ENCODE data around the gene SLC35G2.
"Not testable (repeated sequence)": the region's sequence is repeated elsewhere in the genome, so short reads cannot be mapped to it uniquely, and the experiment has no call there.

Gene SLC35G2

DNA sequence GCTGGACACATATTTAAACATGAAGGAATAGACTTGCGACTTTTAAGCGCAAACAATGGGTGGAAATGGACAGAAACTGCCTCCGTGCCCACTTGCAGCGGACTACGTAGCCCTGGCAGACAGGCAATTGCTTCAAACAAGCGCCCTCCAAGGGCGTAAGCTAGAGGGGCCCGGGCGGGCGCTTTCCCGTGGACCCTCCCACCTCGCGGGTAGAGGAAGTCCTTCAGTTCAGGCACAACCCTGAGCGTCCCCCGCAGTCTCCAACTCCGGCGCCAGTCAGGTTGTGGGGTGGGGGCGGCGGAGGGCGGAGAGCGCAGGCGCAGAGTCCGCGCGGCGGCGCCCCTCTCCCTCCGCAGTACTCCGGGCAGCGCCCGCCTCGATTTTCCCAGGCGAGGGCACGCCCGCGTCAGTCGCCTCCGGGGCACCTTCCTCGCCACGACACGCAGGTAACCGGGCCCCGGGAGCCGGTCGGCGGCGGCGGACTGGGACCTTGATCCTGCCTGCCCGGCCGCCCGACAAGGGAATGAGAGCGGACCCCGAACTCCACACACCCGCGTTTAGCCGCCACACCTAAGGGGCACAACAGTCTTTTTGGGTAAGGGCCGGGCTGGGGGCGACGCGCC, at the start of gene SLC35G2:
Gene SLC35G2, plus strand, starts transcription at position 358 of the 623 bp plus-strand sequence. CDS start 35,335 bp downstream, outside the sequence.
- peak within 1 kb of the TSS; percentile 85 for H3K4me3 Mint-ChIP-seq
- peaks cover 14% of the 10 kb centered on the region for H3K4me1 Mint-ChIP-seq (ENCODE audit: low read depth)
- H3K9me3 Mint-ChIP-seq: peaks cover 7% of the 10 kb centered on the region
- H3K27ac Mint-ChIP-seq: peak within 1 kb of the TSS; percentile 24
- DNase-seq (ENCODE audit: low spot score): peak; percentile 66
- peaks cover under 1% of the 10 kb centered on the region for H3K36me3 Mint-ChIP-seq (ENCODE audit: low read depth)
- peaks cover 41% of the 10 kb centered on the region for H3K27me3 Mint-ChIP-seq (ENCODE audit: low read depth)

- Mint-ChIP-seq H3K4me1 (ENCODE audit: low read depth) (no peaks in the 10 kb centered on the region), H3K9me3 (no peaks in the 10 kb centered on the region), H3K27ac (no peak overlapping the region), H3K36me3 (ENCODE audit: low read depth) (no peaks in the 10 kb centered on the region), H3K4me3 (no peak overlapping the region), H3K27me3 (ENCODE audit: low read depth) (no peaks in the 10 kb centered on the region)
- no peak for DNase-seq (ENCODE audit: low spot score)
These were observed 46.2 kb upstream of the SLC35G2 start for GRCh38 chr3:136772709-136773108.

GRCh38 chr3:136778865-136779264, 40.1 kb upstream of the SLC35G2 start:
- H3K9me3 Mint-ChIP-seq: no peaks in the 10 kb centered on the region
- DNase-seq (ENCODE audit: low spot score): no peak
- no peak overlapping the region for H3K4me3 Mint-ChIP-seq
- no peaks in the 10 kb centered on the region for H3K4me1 Mint-ChIP-seq (ENCODE audit: low read depth)
- H3K36me3 Mint-ChIP-seq (ENCODE audit: low read depth): no peaks in the 10 kb centered on the region
- H3K27me3 Mint-ChIP-seq (ENCODE audit: low read depth): peaks cover 4% of the 10 kb centered on the region
- H3K27ac Mint-ChIP-seq: no peak overlapping the region

DNA sequence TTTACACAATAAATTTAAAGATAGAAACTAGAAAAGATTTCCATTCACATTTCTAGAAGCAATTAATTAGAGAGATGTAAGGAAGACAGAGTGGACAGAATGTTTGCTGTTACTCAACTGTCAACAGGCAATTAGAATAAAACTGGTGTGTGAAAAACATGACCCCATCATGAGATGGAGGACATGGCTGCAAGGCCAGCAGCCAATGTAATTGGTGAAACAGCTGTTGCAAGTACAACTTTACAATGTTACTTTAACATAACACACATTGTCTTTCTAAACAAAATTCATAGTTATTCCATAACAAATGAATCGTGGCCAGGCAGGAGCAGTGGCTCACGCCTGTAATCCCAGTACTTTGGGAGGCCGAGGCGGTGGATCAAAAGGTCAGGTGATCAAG, 38.2 kb upstream of the SLC35G2 start:
- H3K36me3 Mint-ChIP-seq (ENCODE audit: low read depth): no peaks in the 10 kb centered on the region
- H3K27ac Mint-ChIP-seq: no peak overlapping the region
- H3K4me1 Mint-ChIP-seq (ENCODE audit: low read depth): no peaks in the 10 kb centered on the region
- H3K4me3 Mint-ChIP-seq: no peak overlapping the region
- H3K27me3 Mint-ChIP-seq (ENCODE audit: low read depth): peaks cover 4% of the 10 kb centered on the region
- no peak for DNase-seq (ENCODE audit: low spot score)
- H3K9me3 Mint-ChIP-seq: no peaks in the 10 kb centered on the region

GRCh38 chr3:136783708-136784191, 35.2 kb upstream of the SLC35G2 start:
- peaks cover 14% of the 10 kb centered on the region for H3K4me1 Mint-ChIP-seq (ENCODE audit: low read depth)
- H3K36me3 Mint-ChIP-seq (ENCODE audit: low read depth): peaks cover 1% of the 10 kb centered on the region
- H3K4me3 Mint-ChIP-seq: no peak overlapping the region
- H3K27me3 Mint-ChIP-seq (ENCODE audit: low read depth): peaks cover 2% of the 10 kb centered on the region
- DNase-seq (ENCODE audit: low spot score): no peak
- no peak overlapping the region for H3K27ac Mint-ChIP-seq
- no peaks in the 10 kb centered on the region for H3K9me3 Mint-ChIP-seq

DNA sequence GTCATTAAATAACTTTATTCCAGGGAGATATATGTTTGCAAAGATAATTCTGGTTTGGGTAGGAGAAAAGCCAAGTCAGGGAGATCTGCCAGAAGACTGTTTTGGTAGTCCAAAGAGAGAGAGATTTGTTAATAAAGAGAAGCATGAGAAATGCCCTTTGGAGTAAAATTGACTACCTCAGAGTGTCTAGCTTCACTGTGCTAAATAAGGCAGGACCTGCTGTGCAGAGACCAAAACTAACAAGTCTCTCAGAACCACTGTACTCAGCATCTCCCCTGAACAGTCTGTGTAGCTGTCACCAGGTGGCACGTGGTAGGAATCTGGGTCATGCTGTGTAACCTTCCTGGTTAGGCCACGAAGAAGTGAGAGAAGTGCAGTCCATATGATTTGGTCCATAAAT, 31.6 kb upstream of the SLC35G2 start:
- H3K27me3 Mint-ChIP-seq (ENCODE audit: low read depth): peaks cover 8% of the 10 kb centered on the region
- H3K4me1 Mint-ChIP-seq (ENCODE audit: low read depth): peaks cover 14% of the 10 kb centered on the region
- no peaks in the 10 kb centered on the region for H3K9me3 Mint-ChIP-seq
- peaks cover 1% of the 10 kb centered on the region for H3K36me3 Mint-ChIP-seq (ENCODE audit: low read depth)
- H3K27ac Mint-ChIP-seq: peak overlapping the region; percentile 54
- no peak for DNase-seq (ENCODE audit: low spot score)
- H3K4me3 Mint-ChIP-seq: no peak overlapping the region

- Mint-ChIP-seq H3K27me3 (ENCODE audit: low read depth) (peaks cover 11% of the 10 kb centered on the region), H3K9me3 (no peaks in the 10 kb centered on the region), H3K27ac (no peak overlapping the region), H3K4me1 (ENCODE audit: low read depth) (peaks cover 14% of the 10 kb centered on the region), H3K36me3 (ENCODE audit: low read depth) (peaks cover 1% of the 10 kb centered on the region), H3K4me3 (no peak overlapping the region)
- DNase-seq (ENCODE audit: low spot score): no peak
These were observed 30.8 kb upstream of the SLC35G2 start for GRCh38 chr3:136788154-136788553.

DNA sequence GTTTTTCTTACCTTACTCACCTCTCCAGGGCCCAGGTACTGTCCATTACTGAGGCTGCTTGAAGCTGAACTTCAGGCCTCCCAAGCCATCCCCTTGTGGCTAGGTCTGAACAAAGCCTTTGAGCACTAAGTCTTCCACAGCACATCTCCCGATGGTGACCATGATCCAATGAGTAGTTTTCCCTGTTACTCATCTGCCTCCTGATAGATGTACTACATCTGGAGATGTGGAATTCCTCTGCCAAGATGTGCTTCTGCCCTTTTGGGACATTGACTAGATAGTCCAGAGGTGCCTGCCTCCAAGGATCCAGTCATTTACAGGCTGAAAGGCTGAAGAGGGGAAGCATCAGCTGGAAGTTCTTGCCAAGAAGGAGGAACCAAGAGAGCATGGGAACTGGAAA, 28.9 kb upstream of the SLC35G2 start:
- Mint-ChIP-seq H3K9me3 (no peaks in the 10 kb centered on the region), H3K4me1 (ENCODE audit: low read depth) (peaks cover 14% of the 10 kb centered on the region), H3K27me3 (ENCODE audit: low read depth) (peaks cover 17% of the 10 kb centered on the region), H3K27ac (no peak overlapping the region), H3K36me3 (ENCODE audit: low read depth) (peaks cover 1% of the 10 kb centered on the region), H3K4me3 (no peak overlapping the region)
- no peak for DNase-seq (ENCODE audit: low spot score)

- Mint-ChIP-seq H3K27ac (no peak overlapping the region), H3K27me3 (ENCODE audit: low read depth) (peaks cover 23% of the 10 kb centered on the region), H3K4me3 (no peak overlapping the region), H3K36me3 (ENCODE audit: low read depth) (peaks cover 1% of the 10 kb centered on the region), H3K9me3 (no peaks in the 10 kb centered on the region), H3K4me1 (ENCODE audit: low read depth) (peaks cover 14% of the 10 kb centered on the region)
- DNase-seq (ENCODE audit: low spot score): no peak
These were observed 28.1 kb upstream of the SLC35G2 start for GRCh38 chr3:136790786-136791185.

GRCh38 chr3:136792556-136793330, 26.2 kb upstream of the SLC35G2 start:
- DNase-seq (ENCODE audit: low spot score): no peak
- no peaks in the 10 kb centered on the region for H3K9me3 Mint-ChIP-seq
- no peak overlapping the region for H3K27ac Mint-ChIP-seq
- no peaks in the 10 kb centered on the region for H3K4me1 Mint-ChIP-seq (ENCODE audit: low read depth)
- H3K27me3 Mint-ChIP-seq (ENCODE audit: low read depth): peaks cover 23% of the 10 kb centered on the region
- no peaks in the 10 kb centered on the region for H3K36me3 Mint-ChIP-seq (ENCODE audit: low read depth)
- no peak overlapping the region for H3K4me3 Mint-ChIP-seq

- H3K27me3 Mint-ChIP-seq (ENCODE audit: low read depth); H3K9me3 Mint-ChIP-seq; H3K36me3 Mint-ChIP-seq (ENCODE audit: low read depth); H3K4me3 Mint-ChIP-seq; H3K4me1 Mint-ChIP-seq (ENCODE audit: low read depth); DNase-seq (ENCODE audit: low spot score); H3K27ac Mint-ChIP-seq: not testable (repeated sequence)
These were observed 17.8 kb upstream of the SLC35G2 start for GRCh38 chr3:136801146-136801545.

DNA sequence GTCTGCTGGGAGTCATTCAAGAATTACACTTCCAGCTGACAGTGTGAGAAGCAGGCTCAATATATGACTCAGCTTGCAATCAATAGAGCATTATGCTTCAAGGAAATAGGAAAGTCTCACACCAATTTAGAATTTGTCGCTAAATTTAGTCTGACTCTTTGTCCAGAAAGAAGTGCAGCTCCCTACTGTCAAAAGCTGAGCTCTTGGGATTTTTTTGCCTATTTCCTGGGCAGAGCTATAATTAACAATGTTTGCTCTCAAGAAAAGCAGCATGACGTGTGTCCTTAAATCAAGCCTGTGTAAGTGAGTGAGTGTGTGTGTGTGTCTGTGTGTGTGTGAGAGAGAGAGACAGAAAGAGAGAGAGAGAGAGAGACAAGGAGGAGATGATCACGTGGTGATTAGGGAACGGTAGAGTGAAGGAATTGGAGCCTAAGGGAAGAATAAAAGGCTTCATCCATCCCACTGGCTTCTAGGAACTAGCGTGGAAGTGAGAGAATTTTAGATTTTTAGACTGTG, 16.4 kb upstream of the SLC35G2 start:
- H3K9me3 Mint-ChIP-seq: no peaks in the 10 kb centered on the region
- no peak for DNase-seq (ENCODE audit: low spot score)

GRCh38 chr3:136804141-136804540, 14.8 kb upstream of the SLC35G2 start:
- peaks cover 7% of the 10 kb centered on the region for H3K4me1 Mint-ChIP-seq (ENCODE audit: low read depth)
- no peaks in the 10 kb centered on the region for H3K36me3 Mint-ChIP-seq (ENCODE audit: low read depth)
- no peak overlapping the region for H3K4me3 Mint-ChIP-seq
- peaks cover 2% of the 10 kb centered on the region for H3K27me3 Mint-ChIP-seq (ENCODE audit: low read depth)
- no peak for DNase-seq (ENCODE audit: low spot score)
- no peaks in the 10 kb centered on the region for H3K9me3 Mint-ChIP-seq
- no peak overlapping the region for H3K27ac Mint-ChIP-seq

More for the DNA sequence above, 16.4 kb upstream of the SLC35G2 start:
- no peak overlapping the region for H3K4me3 Mint-ChIP-seq
- peaks cover 2% of the 10 kb centered on the region for H3K27me3 Mint-ChIP-seq (ENCODE audit: low read depth)
- H3K36me3 Mint-ChIP-seq (ENCODE audit: low read depth): no peaks in the 10 kb centered on the region
- H3K27ac Mint-ChIP-seq: no peak overlapping the region
- H3K4me1 Mint-ChIP-seq (ENCODE audit: low read depth): peaks cover 10% of the 10 kb centered on the region

DNA sequence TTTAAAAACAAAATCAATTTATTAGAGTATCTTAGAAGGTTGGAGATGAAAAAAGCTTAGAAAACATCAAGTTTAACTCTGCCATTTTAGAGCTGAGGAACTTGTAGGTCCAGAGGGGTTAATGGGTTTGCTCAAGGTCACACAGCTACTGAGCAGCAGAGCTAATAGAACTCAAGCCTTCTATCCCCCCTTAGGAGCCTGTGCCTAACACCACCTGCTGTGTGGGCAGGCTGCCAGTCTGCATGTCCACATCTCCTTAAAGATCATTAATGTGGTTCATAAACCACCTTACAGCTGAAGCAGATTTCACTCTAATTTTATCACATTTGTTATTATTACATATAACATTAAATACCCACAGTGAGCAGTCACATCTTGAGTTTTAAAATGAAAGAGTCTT, 14.1 kb upstream of the SLC35G2 start:
- Mint-ChIP-seq H3K4me1 (ENCODE audit: low read depth) (peaks cover 7% of the 10 kb centered on the region), H3K36me3 (ENCODE audit: low read depth) (no peaks in the 10 kb centered on the region), H3K4me3 (no peak overlapping the region), H3K27ac (no peak overlapping the region), H3K9me3 (no peaks in the 10 kb centered on the region), H3K27me3 (ENCODE audit: low read depth) (peaks cover 3% of the 10 kb centered on the region)
- DNase-seq (ENCODE audit: low spot score): no peak
